HG03159 (cell line): ENCODE data around the gene F8A3.
A peak's percentile ranks its signal among the peaks of the same experiment; 100 is the strongest.
"Not testable (repeated sequence)": the region's sequence is repeated elsewhere in the genome, so short reads cannot be mapped to it uniquely, and the experiment has no call there.

Source experiments
- ATAC-seq: cut with Tn5 transposase; IDR thresholded peaks from one replicate; pipeline ENCODE4 v1.9.1; 2021; ENCODE audit warnings: mild to moderate bottlenecking, moderate library complexity; ENCODE audit not compliant: unreplicated experiment

Gene F8A3

DNA sequence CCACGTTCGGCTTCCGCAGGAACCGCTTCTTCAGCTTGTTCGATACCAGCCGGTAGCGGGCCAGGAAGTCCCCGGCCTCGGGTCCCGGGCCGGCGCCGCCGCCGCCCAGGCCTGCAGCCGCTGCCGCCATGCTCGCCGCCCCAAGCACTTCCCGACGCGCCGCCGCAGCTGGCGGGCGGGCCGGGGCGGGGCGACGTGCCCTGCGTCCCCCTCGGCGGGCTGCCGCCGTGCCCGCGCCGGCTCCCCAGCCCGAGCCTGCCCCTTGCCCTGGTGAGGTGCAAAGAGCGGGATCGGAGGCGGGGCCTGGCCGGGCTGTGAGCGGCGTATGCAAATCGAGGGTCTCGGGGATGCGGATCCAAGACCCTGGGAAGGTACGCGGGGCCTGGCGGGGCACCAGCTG lies at the start of gene F8A3:
Gene F8A3, minus strand, starts transcription at position 150 of the 400 bp plus-strand sequence. Its CDS starts 20 bp downstream, at position 130.
- peak; percentile 66 for ATAC-seq

DNA sequence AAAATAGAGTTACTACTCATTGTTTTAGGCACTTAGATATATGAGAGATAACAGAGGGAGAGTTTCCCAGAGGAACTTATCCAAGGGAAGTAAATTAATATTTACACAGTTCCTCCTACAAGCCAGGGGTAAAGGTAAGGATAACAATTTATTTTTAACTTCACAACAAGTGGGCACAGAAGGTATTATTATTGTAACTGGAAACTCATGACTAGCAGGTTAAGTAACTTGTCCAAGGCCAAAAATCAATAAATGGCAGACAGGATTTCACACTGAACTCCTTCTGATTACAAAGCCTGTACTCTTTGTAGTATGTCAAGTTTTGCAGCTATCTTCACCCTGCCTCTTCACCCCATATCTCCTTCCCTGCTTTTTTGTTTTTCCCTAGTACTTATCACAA lies 46.9 kb upstream of the F8A3 start:
- no peak for ATAC-seq

DNA sequence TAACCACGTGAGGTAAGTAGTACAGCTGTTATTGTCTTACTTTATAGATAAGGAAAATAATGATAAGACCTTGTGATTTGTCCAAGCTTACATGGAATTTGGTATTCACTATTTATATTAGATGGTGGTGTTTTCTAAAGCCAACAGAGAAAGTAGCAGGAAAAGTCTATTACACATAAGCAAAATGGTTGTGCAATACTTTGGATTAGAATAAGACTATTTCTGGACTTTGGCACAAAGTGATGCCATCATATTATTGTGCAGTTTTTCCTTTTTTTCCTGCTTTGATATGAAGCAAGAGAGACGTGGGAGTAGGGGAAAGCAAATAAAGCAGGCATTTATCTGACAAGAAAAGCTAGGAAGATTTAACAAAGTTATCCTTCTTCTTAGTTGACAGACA lies 36.7 kb upstream of the F8A3 start:
- ATAC-seq = not testable (repeated sequence)

DNA sequence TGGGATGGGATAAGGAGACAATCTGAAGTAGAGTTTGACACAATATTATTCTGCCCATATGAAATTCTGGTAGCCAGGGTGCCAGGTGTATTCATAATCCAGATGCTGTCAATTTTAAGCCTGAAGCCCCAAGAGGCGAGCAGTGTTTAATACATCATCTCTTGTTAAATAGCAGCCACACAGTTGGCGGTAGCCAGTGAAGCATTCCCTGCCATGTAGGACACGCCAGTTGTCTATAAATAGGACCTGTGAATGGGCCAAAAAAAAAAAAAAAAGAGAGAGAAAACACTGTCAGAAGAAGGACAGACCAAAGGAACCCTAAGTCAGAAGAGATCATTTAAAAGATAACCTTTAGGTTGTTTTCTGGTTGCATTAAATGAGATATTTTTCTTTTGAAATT lies 33.0 kb upstream of the F8A3 start:
- ATAC-seq = not testable (repeated sequence)

DNA sequence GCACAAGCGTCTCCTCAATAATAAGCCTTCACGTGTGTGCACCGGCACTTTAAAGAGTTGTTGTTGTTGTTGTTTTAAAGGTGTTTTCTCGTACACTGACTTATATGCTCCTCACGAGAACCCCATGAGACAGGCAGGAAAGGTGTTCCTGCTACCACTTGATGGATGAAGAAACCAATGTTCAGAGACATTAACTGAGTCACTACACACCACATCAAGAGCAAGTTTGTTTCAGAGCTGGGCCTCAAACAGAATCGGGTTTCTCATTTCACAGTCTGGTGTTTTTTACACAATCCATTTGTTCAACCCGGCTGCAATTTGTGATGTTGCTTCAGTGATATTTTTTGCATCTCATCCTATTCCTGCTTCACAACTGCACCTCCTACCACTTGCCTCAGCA lies 18.7 kb upstream of the F8A3 start:
- not testable (repeated sequence) for ATAC-seq

DNA sequence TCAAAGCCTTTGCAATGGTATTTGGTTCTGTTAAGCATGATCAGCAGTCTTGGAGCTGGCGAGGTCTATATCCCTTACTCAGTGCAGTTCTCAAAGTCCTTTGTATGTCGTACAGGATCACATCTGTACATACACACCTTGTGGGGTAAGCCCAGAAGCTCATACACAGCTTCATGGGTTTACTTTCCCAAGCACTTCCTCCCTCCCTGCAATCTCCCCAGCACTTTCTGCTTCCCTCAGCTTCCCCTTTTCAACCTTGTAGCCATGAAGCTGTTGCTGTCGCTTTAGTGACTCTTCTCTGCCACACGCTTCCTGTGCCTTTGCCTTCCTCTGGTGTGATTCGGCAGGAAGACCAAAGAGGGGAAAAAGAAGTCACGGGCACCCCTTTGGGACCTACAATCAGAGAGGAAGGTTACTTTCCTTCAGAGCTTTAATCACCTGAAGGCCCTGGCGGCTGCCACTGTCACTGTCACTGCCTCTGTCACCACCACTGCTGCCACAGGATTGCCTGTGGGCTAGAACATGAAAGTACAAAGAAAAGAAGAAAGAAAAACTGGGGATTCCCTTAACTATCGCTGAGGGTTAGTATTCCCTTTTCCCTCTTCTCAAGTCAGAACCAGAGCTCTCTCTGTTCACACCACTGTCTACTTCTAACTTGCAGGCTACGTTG lies 8.0 kb upstream of the F8A3 start:
- peak; percentile 77 for ATAC-seq

DNA sequence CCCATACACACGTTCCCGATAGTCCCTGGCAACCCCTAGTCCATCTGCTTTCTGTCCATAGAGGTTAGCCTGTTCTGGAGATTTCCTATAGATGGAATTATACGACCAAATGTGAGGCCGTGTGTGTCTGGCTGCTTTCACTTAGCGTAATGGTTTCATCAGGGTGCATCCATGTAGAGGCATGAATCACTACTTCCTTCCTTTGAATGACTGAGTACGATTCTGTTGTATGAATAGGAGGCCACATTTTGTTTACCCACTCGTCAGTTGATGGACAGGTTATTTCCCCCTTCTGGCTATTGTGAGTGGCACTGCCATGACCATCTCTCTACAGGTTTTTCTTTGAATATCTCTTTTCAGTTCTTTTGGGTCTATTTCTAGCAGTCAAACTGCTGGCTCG lies 2.1 kb upstream of the F8A3 start:
- not testable (repeated sequence) for ATAC-seq

DNA sequence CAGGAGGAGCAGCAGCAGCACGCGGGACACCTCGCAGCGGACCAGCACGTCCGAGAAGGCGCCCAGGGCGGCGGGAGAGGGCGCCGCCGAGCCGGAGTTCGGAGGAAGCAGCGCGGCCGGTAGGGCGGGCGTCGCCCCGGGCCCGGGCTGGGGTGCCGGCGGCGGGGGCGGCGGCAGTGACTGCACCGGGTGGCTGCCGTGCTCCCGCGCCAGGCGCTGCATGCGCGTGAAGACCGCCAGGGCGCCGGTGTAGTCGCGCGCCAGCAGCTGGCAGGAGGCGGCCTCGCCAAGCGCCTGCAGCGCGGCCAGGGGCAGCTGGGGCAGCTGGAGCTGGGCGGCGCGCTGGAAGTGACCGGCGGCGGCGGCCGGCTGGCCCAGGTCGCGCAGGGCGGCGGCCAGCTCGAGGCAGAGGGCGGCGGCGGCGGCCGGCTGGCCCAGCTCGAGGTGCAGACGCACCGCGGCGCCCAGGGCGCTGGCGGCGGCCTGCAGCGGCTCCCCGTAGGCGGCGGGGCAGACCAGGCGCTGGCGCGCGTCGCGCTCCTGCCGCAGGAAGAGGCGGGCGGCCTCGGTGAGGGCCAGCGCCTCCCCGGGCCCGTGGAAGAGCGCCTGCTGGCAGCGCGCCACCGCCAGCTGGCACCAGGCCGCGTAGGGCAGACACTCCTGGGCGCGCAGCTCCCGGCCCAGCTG lies 516 bp downstream of the F8A3 start:
- peak; percentile 55 for ATAC-seq

DNA sequence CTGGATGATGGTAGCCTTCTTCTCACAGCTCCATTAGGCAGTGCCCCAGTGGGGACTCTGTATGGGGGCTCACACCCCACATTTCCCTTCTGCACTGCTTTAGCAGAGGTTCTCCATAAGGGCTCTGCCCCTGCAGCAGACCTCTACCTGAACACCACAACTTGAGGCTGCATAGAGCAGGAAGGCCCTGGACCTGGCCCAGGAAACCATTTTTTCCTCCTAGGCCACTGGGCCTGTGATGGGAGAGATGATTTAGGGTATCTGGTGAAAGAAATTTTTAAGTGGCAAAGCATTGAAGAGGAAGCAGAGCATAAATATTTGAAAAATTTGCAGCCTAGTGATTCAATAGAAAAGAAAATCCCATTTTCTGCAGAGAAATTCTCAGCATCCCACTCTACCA lies 17.3 kb downstream of the F8A3 start:
- ATAC-seq = no peak

DNA sequence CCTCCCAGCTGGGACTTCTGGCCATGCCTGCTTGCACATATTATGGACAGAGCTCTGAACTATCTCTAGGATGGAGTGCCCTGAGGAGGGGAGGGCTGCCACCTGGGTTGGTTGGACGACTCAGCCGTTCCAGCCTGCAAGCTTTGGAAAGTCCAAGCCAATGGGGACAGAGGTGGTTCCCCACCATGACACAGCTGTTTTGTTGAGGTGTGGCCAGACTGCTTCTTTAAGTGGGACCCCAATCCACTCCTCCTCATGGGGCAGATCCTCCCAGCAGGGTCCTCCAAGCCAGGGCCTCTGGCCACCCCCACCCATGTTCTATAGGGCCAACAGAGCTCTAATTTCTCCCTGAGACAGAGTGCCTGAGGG lies 22.7 kb downstream of the F8A3 start:
- no peak for ATAC-seq

DNA sequence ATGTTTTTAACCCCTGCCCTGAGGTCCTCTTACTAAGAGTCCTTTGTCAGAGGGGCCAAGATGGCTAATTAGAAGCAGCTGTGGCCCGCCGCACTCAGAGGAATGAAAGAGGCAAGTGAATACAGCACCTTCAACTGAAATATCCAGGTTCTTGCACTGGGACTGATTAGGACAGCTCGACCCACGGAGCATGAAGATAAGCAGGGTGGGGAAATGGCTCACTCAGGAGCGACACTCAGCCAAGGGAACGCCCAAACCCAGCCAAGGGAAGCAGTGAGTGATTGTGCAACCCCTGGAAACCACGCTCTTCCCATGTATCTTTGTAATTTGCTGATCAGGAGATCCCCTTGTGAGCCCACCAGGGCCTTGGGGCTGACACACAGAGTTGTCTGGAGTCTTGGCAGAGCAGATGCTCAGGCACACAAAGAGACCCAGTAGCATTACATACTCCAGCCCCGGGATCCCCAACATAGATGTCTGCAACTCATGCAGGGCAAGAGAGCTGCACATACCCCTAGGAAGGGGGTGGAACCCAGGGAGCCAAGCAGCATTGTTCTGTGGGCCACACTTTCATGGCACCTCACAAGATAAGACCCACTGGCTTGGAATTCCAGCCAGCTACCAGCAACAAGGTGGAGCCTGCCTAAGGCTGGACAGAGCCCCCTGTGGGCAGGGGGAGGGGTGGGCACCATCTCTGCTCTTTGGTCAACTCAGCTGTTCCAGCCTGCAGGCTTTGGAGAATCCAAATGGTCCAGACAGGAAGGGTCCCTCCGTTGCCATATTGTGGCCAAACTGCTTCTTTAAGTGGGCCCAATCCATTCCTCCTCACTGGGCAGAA lies 23.3 kb downstream of the F8A3 start:
- no peak for ATAC-seq

DNA sequence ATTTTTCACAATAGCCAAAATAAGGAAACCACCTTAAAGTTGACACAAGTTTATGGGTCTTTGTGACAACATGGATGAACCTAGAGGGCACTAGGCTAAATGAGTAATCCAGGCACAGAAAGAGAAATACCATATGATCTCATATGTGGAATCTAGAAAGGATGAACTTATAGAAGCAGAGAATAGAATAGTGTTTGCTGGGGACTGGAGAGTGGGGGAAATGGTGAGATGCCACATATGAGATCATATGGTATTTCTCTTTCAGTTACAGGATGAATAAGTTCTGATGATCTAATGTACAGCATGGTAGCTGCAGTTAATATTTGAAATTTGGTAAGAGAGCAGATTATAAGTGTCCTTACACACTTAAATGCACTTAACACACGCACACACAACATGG lies 40.7 kb downstream of the F8A3 start:
- no peak for ATAC-seq
